HepG2 (cell line): ENCODE data around the gene CEMP1. TPM values are rescaled to one million over a fixed set of nuclear protein-coding genes. Genes with fewer than 3 reads are reported as not detected.
A peak's percentile ranks its signal among the peaks of the same experiment; 100 is the strongest.

Source experiments
- EED ChIP-seq: sonication (generic); formaldehyde crosslinking; IDR thresholded peaks from 2 replicates; pipeline ENCODE4 v1.5.0; 2020; ENCODE audit warnings: mild to moderate bottlenecking, missing genetic modification reagents
- HBP1 ChIP-seq: IDR thresholded peaks from 2 replicates; pipeline ENCODE4 v1.6.1; 2016; ENCODE audit warnings: low read depth, control low read depth
- IRF9 ChIP-seq: sonication (generic); formaldehyde crosslinking; IDR thresholded peaks from 2 replicates; pipeline ENCODE4 v1.8.0; 2022; ENCODE audit warnings: missing genetic modification reagents, mild to moderate bottlenecking, borderline replicate concordance
- KIAA2018 ChIP-seq: sonication (generic); formaldehyde crosslinking; IDR thresholded peaks from 2 replicates; pipeline ENCODE4 v1.5.0; 2020; ENCODE audit warnings: mild to moderate bottlenecking, missing genetic modification reagents, borderline replicate concordance
- MZF1 ChIP-seq: sonication (generic); formaldehyde crosslinking; IDR thresholded peaks from 2 replicates; pipeline ENCODE4 v1.8.1; 2023; ENCODE audit warnings: mild to moderate bottlenecking, missing genetic modification reagents, borderline replicate concordance
- NCOA1 ChIP-seq: sonication (generic); formaldehyde crosslinking; IDR thresholded peaks from 2 replicates; pipeline ENCODE4 v1.9.0; 2021; ENCODE audit warnings: missing genetic modification reagents
- NR2F2 ChIP-seq: IDR thresholded peaks from 2 replicates; pipeline ENCODE4 v1.6.1; 2012; ENCODE audit warnings: low read depth, inconsistent platforms, borderline replicate concordance
- ZBTB37 ChIP-seq: sonication (generic); formaldehyde crosslinking; IDR thresholded peaks from 2 replicates; pipeline ENCODE4 v1.4.0; 2020; ENCODE audit warnings: mild to moderate bottlenecking, missing genetic modification reagents
- ZFX ChIP-seq: sonication (generic); formaldehyde crosslinking; IDR thresholded peaks from 2 replicates; pipeline ENCODE4 v1.4.0; 2020; ENCODE audit warnings: mild to moderate bottlenecking, low read depth, missing genetic modification reagents, moderate library complexity
- ZNF207 ChIP-seq: fragments of 450-650 bp; IDR thresholded peaks from 2 replicates; pipeline ENCODE4 v1.6.1; 2016; ENCODE audit warnings: antibody characterized with exemption, borderline replicate concordance
- ZNF274 ChIP-seq: sonication (generic); formaldehyde crosslinking; IDR thresholded peaks from 2 replicates; pipeline ENCODE4 v1.5.1; 2020; ENCODE audit warnings: mild to moderate bottlenecking, missing genetic modification reagents
- ZNF326 ChIP-seq: sonication (generic); formaldehyde crosslinking; IDR thresholded peaks from 2 replicates; pipeline ENCODE4 v1.4.0; 2020; ENCODE audit warnings: missing genetic modification reagents, borderline replicate concordance
- ZNF343 ChIP-seq: sonication (generic); formaldehyde crosslinking; IDR thresholded peaks from 2 replicates; pipeline ENCODE4 v1.4.0; 2020; ENCODE audit warnings: mild to moderate bottlenecking, missing genetic modification reagents
- ZNF574 ChIP-seq: sonication (generic); formaldehyde crosslinking; IDR thresholded peaks from 2 replicates; pipeline ENCODE4 v1.4.0; 2020; ENCODE audit warnings: missing genetic modification reagents
- polyA plus RNA-seq, 8 experiments: library from polyadenylated mRNA; depleted of rRNA in 3 of 8; stranded (reverse) in 7 of 8; unstranded in 1 of 8; fragments of >200 nt; fragmentation: Illumina TruSeq in 4 of 8; extraction: Trizol in 4 of 8; gene quantifications; 2 replicates each; pipeline versions ENCODE4 v1.2.1 to v1.2.3, GENCODE V29; 2011 to 2016; ENCODE audit warnings: low read depth in 4 of 8, missing spikeins in 1 of 8, mixed read lengths in 1 of 8; ENCODE audit not compliant: insufficient read depth in 1 of 8
- total RNA-seq, 5 experiments: library from RNA; depleted of rRNA; stranded (reverse); fragments of >200 nt; fragmentation: Illumina TruSeq; extraction: Trizol; gene quantifications; 2 replicates each; pipeline ENCODE4 v1.2.3, GENCODE V29; 2016; ENCODE audit warnings: low read depth in 1 of 5

The CEMP1 gene
- total and polyA plus RNA-seq, 2 of the 13 experiments (the other 11 are each of a cell fraction or from before 2014, with no cell fraction given), result not detected

GRCh38 chr16:2515180-2515851, 15.9 kb downstream of the CEMP1 start (continued):
- TF ChIP-seq MZF1 (CRISPR knock-in tag) (no peak), ZBTB37 (CRISPR knock-in tag) (no peak), ZNF274 (CRISPR knock-in tag) (no peak), HBP1 (CRISPR knock-in tag) (0 out of 2 replicates have a peak, but pooled peaks have one; percentile 19), ZNF326 (CRISPR knock-in tag) (no peak), IRF9 (CRISPR knock-in tag) (no peak), ZNF207 (no peak), ZNF574 (CRISPR knock-in tag) (no peak), EED (CRISPR knock-in tag) (no peak), NR2F2 (no peak; the same call in 1 of the 2 replicates), KIAA2018 (no peak), NCOA1 (CRISPR knock-in tag) (no peak), ZFX (CRISPR knock-in tag) (peak; percentile 49; the same call in 1 of the 2 replicates), ZNF343 (CRISPR knock-in tag) (no peak)
